Activated CD8-positive, alpha-beta T cell treated with anti-CD3 and anti-CD28 coated beads for 36 hours (primary cell): ENCODE data around the gene RGL2. TPM values are rescaled to one million over a fixed set of nuclear protein-coding genes. Genes with fewer than 3 reads are reported as not detected.

Experiments
- ATAC-seq: fragments of 200-7000 bp; cut with Tn5 transposase; one replicate; pipeline ENCODE4 v1.10.0; 2021; ENCODE audit warnings: mild to moderate bottlenecking, moderate library complexity
- CTCF ChIA-PET: fragments of 350-600 bp; sonication (Branson Sonifier 250); formaldehyde crosslinking; loops from one replicate; lab custom pipeline; 2021; ENCODE audit warnings: antibody characterized with exemption; lab: Charles Lee
- POLR2A ChIA-PET: fragments of 350-600 bp; sonication (Branson Sonifier 250); formaldehyde crosslinking; loops from one replicate; lab custom pipeline; 2021; ENCODE audit warnings: antibody characterized with exemption; lab: Charles Lee
- DNase-seq: peaks from one replicate; pipeline ENCODE4 v3.0.0-alpha.2; 2020
- H3K27ac Mint-ChIP-seq: one replicate; pipeline ENCODE4 v1.8.0; 2021; ENCODE audit warnings: mild to moderate bottlenecking, mixed read lengths
- H3K27me3 Mint-ChIP-seq: one replicate; pipeline ENCODE4 v1.8.0; 2021; ENCODE audit warnings: mixed read lengths
- H3K36me3 Mint-ChIP-seq: one replicate; pipeline ENCODE4 v1.8.0; 2021; ENCODE audit warnings: low read depth, mixed read lengths
- H3K4me1 Mint-ChIP-seq: one replicate; pipeline ENCODE4 v1.8.0; 2021; ENCODE audit warnings: low read depth, mixed read lengths
- H3K4me3 Mint-ChIP-seq: one replicate; pipeline ENCODE4 v1.8.0; 2021; ENCODE audit warnings: mild to moderate bottlenecking, moderate library complexity, mixed read lengths
- H3K9me3 Mint-ChIP-seq: one replicate; pipeline ENCODE4 v1.8.0; 2021; ENCODE audit warnings: mixed read lengths
- CTCF ChIP-seq: fragments of 200-600 bp; IDR thresholded peaks from one replicate; pipeline ENCODE4 v1.8.0; 2022; ENCODE audit warnings: antibody characterized with exemption, mild to moderate bottlenecking
- intact Hi-C: fragments of 100-400 bp; cut with micrococcal nuclease; formaldehyde crosslinking; loops from one replicate; pipeline ENCODE4 v1.10.0; 2022
- total RNA-seq, 2 experiments: library from RNA; stranded (reverse); gene quantifications; one replicate each; pipeline ENCODE4 v1.2.3, GENCODE V29; 2021

The RGL2 gene
- total RNA-seq, 2 experiments from 2014 or later = 24.2 to 24.3 TPM

GRCh38 chr6:33315793-33316602 is 17.3 kb upstream of the RGL2 start:
- Mint-ChIP-seq H3K4me1 (peaks cover 68% of the 10 kb centered on the region), H3K27ac (peak overlapping the region; percentile 71), H3K4me3 (peak overlapping the region; percentile 97), H3K9me3 (no peaks in the 10 kb centered on the region), H3K36me3 (peaks cover 60% of the 10 kb centered on the region), H3K27me3 (no peaks in the 10 kb centered on the region)
- ATAC-seq (no peak), DNase-seq (no peak)
- intact Hi-C loops = no loop called here
- POLR2A ChIA-PET = interaction anchor here (0.8 to 4.8 kb wide), 4 partner anchors 18 to 344 kb away, joined by 3 to 42 read pairs (median 7); partner anchors contain the start of genes RGL2, RPS18 and VPS52
- TF ChIP-seq CTCF = no peak
- CTCF ChIA-PET = no interaction called here

- intact Hi-C loops = no loop called here
- DNase-seq = no peak
- H3K27me3 Mint-ChIP-seq = no peaks in the 10 kb centered on the region
- H3K36me3 Mint-ChIP-seq = peaks cover 56% of the 10 kb centered on the region
- H3K27ac Mint-ChIP-seq = peak overlapping the region; percentile 95
- no peak for ATAC-seq
- ChIA-PET CTCF (no interaction called here), POLR2A (interaction anchor here (4.8 kb wide), 1 partner anchor 17 kb away, joined by 42 read pairs; the partner anchor contains the start of gene RGL2)
- TF ChIP-seq CTCF = no peak
- peaks cover 64% of the 10 kb centered on the region for H3K4me1 Mint-ChIP-seq
- peak overlapping the region; percentile 97 for H3K4me3 Mint-ChIP-seq
- H3K9me3 Mint-ChIP-seq = no peaks in the 10 kb centered on the region
These were observed 16.4 kb upstream of the RGL2 start for GRCh38 chr6:33314943-33315792.

GRCh38 chr6:33314515-33314942 is 15.8 kb upstream of the RGL2 start:
- intact Hi-C loops = no loop called here
- H3K27me3 Mint-ChIP-seq = no peaks in the 10 kb centered on the region
- TF ChIP-seq CTCF = no peak
- DNase-seq (peak; percentile 85), ATAC-seq (peak; percentile 52)
- CTCF ChIA-PET = no interaction called here
- H3K36me3 Mint-ChIP-seq = peaks cover 50% of the 10 kb centered on the region
- H3K4me1 Mint-ChIP-seq = peaks cover 58% of the 10 kb centered on the region
- POLR2A ChIA-PET = interaction anchor here (4.8 to 8.3 kb wide), 2 partner anchors 15 to 17 kb away, joined by 42 to 102 read pairs; partner anchors contain the start of gene RGL2
- H3K9me3 Mint-ChIP-seq = no peaks in the 10 kb centered on the region
- peak overlapping the region; percentile 97 for H3K4me3 Mint-ChIP-seq
- peak overlapping the region; percentile 95 for H3K27ac Mint-ChIP-seq

- Mint-ChIP-seq H3K27me3 (no peaks in the 10 kb centered on the region), H3K36me3 (peaks cover 47% of the 10 kb centered on the region), H3K4me3 (peak within 1 kb of the TSS; percentile 97), H3K4me1 (peaks cover 54% of the 10 kb centered on the region), H3K27ac (peak within 1 kb of the TSS; percentile 95), H3K9me3 (no peaks in the 10 kb centered on the region)
- ChIA-PET POLR2A (interaction anchor here (0.7 to 8.3 kb wide), 11 partner anchors 9 to 308 kb away, joined by 3 to 102 read pairs (median 7); partner anchors contain the start of genes B3GALT4, ITPR3, PFDN6 and RGL2), CTCF (interaction anchor here (0.6 to 4.1 kb wide), 5 partner anchors 12 to 248 kb away, joined by 3 to 18 read pairs (median 8); partner anchors contain the start of genes B3GALT4 and RGL2)
- intact Hi-C loops = no loop called here
- ATAC-seq = peak; percentile 60
- TF ChIP-seq CTCF = no peak
- DNase-seq = peak; percentile 94
These were observed 15.2 kb upstream of the RGL2 start, which contains the start of gene TAPBP for GRCh38 chr6:33313709-33314514. TAPBP (minus strand) TSS chr6:33314078; CDS start chr6:33314041, 37 bp downstream.
